OCI-LY7 (cell line): ENCODE data around the gene LILRB2.

Source experiments
- EZH2phosphoT487 ChIP-seq: fragments of 200-600 bp; sonication (generic); IDR thresholded peaks from 2 replicates; pipeline ENCODE4 v1.6.1; 2018; ENCODE audit warnings: low read depth, borderline replicate concordance, mild to moderate bottlenecking, mixed run types, antibody characterized with exemption, low read length, moderate library complexity, mixed read lengths
- TF ChIP-seq, protein P1 (sequence below): fragments of 200-600 bp; sonication (generic); conservative IDR thresholded peaks from 2 replicates; pipeline ENCODE4 v1.5.1; 2014; ENCODE audit warnings: mild to moderate bottlenecking, antibody characterized with exemption, low read length, moderate library complexity, mixed read lengths

DNA sequence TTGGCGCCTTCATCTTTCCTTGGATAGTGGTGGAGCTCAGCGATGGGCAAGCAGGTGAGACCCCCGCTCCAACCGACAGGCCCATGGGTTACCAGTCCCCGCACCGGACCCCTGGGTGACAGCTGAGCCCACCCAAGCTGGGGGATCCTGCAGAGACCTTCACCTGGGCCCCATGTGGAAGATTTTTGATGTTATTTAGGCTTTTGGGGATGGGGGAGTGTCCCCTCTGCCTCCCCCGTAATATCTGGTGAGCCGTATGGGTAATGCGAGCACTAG is 37.0 kb upstream of the LILRB2 start:
- TF ChIP-seq, protein P1, sequence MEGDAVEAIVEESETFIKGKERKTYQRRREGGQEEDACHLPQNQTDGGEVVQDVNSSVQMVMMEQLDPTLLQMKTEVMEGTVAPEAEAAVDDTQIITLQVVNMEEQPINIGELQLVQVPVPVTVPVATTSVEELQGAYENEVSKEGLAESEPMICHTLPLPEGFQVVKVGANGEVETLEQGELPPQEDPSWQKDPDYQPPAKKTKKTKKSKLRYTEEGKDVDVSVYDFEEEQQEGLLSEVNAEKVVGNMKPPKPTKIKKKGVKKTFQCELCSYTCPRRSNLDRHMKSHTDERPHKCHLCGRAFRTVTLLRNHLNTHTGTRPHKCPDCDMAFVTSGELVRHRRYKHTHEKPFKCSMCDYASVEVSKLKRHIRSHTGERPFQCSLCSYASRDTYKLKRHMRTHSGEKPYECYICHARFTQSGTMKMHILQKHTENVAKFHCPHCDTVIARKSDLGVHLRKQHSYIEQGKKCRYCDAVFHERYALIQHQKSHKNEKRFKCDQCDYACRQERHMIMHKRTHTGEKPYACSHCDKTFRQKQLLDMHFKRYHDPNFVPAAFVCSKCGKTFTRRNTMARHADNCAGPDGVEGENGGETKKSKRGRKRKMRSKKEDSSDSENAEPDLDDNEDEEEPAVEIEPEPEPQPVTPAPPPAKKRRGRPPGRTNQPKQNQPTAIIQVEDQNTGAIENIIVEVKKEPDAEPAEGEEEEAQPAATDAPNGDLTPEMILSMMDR = no peak
- TF ChIP-seq EZH2phosphoT487 = no peak
